A375 (cell line): ENCODE measurements around the gene FOSL2. TPM values are rescaled to one million over a fixed set of nuclear protein-coding genes. Genes with fewer than 3 reads are reported as not detected.

Experiments used
- small RNA-seq: library from RNA; depleted of rRNA; stranded (forward); fragments of <200 nt; gene quantifications from one replicate; pipeline ENCODE3, GENCODE V24; 2014
- total RNA-seq: library from RNA; depleted of rRNA; stranded (reverse); fragments of >200 nt; shearing (Covaris generic); gene quantifications from 2 replicates; pipeline ENCODE4 v1.2.3, GENCODE V29; 2014; rRNA removed

FOSL2 gene
- total RNA-seq = 14.1 and 16.4 TPM in 2 replicates

DNA sequence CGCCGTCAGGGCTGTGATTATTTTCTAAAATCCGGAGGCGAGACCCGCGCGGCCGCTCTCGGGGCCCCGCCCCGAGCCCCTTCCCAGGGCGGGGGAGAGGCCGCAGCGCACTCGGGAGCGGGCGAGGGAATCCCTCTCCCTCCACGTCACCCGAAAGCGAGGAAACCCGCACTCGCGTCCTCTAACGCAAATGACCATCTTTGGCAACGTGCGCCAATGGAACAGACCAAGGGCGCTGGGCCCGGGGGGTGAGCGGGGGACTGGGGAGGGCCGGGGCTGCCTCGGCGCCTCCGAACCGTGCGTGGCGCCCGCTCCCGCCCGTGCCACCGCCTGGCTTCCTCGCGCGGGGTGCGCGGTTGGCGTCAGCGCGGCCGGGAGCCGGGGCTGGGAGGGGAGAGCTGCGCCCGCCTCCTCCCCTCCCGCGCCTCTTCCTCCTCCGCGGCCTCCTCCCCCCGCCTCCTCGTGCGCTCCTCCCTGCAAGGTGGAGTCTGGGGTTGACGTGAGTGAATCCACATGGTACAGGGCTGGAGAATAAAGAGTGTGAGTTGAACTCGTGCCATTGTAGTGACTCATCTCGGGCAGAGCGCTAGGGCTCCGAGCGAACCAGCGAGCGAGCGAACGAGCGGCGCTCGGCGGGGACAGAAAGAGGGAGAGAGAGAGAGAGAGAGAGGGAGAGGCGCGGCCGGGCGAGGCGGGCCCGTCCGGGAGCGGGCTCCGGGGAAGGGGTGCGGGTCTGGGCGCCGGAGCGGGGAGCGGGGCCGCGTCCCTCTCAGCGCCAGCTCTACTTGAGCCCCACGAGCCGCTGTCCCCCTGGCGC is at the start of gene FOSL2:
Gene FOSL2, plus strand, starts transcription at position 562 of the 817 bp plus-strand sequence. CDS start 863 bp downstream, outside the sequence.

Small RNA genes lying within 50 kb of the gene (small RNA-seq; reads per million reads assigned to genes)
- gene AC104695.3 (not detected), gene SNRPGP7 (not detected)

Other genes with a start within 250 kb of the FOSL2 start
- gene PLB1, start 103.2 kb downstream of the FOSL2 start, total RNA-seq = 0.23 and 0.58 TPM in 2 replicates